Duodenal mucosa (tissue), 2 donors: ENCODE measurements around the gene CDH13.

Experiments
- H3K27ac ChIP-seq: one replicate; pipeline ENCODE4 v1.7.0; 2013; ENCODE audit warnings: low read depth, low read length
- H3K27me3 ChIP-seq, 2 donors: one replicate each; pipeline ENCODE4 v1.7.0; 2013; ENCODE audit warnings: low read length in 2 of 2, control low read depth in 1 of 2; ENCODE audit not compliant: insufficient read depth in 2 of 2, control insufficient read depth in 1 of 2
- H3K36me3 ChIP-seq, 2 donors: one replicate each; pipeline ENCODE4 v1.7.0; 2013; ENCODE audit warnings: low read length in 2 of 2, control low read depth in 1 of 2; ENCODE audit not compliant: insufficient read depth in 2 of 2, control insufficient read depth in 1 of 2
- H3K4me1 ChIP-seq, 2 donors: one replicate each; pipeline ENCODE4 v1.7.0; 2013; ENCODE audit warnings: low read length in 2 of 2, control low read depth in 1 of 2; ENCODE audit not compliant: insufficient read depth in 2 of 2, control insufficient read depth in 1 of 2
- H3K4me3 ChIP-seq, 2 donors: one replicate each; pipeline ENCODE4 v1.7.0; 2013; ENCODE audit warnings: low read length in 2 of 2, low read depth in 1 of 2
- H3K9ac ChIP-seq, 2 donors: one replicate each; pipeline ENCODE4 v1.7.0; 2013; ENCODE audit warnings: low read length in 2 of 2, low read depth in 1 of 2
- H3K9me3 ChIP-seq, 2 donors: one replicate each; pipeline ENCODE4 v1.7.0; 2013; ENCODE audit warnings: low read length in 2 of 2, control low read depth in 1 of 2; ENCODE audit not compliant: control insufficient read depth in 1 of 2

Gene CDH13

DNA sequence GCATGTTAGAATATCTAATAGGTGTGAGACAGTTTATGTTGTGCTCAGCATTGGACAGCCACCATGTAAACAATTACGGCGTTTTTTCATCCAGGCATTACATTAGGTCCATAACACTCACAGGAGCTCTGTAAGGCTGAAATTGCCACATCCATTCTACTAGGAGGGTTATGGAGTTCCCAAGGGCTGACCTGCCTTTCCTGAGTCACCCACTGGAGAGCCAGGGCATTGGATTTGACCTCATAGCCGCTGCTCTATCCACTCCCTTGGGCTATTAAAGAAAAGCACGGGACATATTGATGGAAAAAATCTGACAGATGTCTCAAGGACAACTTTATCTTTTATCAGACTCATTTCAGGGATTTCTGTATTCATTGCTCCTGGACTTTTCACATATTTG lies 874.7 kb downstream of the CDH13 start:
- H3K9ac ChIP-seq = no peak overlapping the region
- no peaks in the 10 kb centered on the region for H3K4me1 ChIP-seq
- no peaks in the 10 kb centered on the region for H3K27me3 ChIP-seq
- no peaks in the 10 kb centered on the region for H3K9me3 ChIP-seq
- no peaks in the 10 kb centered on the region for H3K36me3 ChIP-seq
- no peak overlapping the region for H3K27ac ChIP-seq
- no peak overlapping the region for H3K4me3 ChIP-seq

- Histone ChIP-seq H3K27me3 (no peaks in the 10 kb centered on the region), H3K9me3 (no peaks in the 10 kb centered on the region), H3K36me3 (no peaks in the 10 kb centered on the region), H3K4me3 (no peak overlapping the region), H3K27ac (no peak overlapping the region), H3K9ac (no peak overlapping the region), H3K4me1 (no peaks in the 10 kb centered on the region)
Measured at GRCh38 chr16:83508295-83508694, 881.5 kb downstream of the CDH13 start.

GRCh38 chr16:83509316-83509715 lies 882.5 kb downstream of the CDH13 start:
- Histone ChIP-seq H3K9ac (no peak overlapping the region), H3K4me3 (no peak overlapping the region), H3K4me1 (no peaks in the 10 kb centered on the region), H3K27ac (no peak overlapping the region), H3K27me3 (no peaks in the 10 kb centered on the region), H3K9me3 (no peaks in the 10 kb centered on the region), H3K36me3 (no peaks in the 10 kb centered on the region)

DNA sequence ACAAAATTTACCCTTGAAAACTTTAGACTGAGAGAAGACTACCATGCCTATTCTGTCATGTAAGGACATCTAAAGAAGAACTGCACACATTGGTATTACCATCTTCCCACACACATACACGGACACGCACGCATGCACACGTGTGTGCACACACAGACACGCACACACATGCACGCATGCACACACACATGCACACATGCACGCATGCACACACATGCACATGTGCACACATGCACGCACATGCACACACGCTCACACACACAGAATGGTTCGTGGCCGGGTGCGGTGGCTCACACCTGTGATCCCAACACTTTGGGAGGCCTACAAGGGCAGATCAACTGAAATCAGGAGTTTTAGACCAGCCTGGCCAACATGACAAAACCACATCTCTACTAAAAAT lies 884.1 kb downstream of the CDH13 start:
- no peaks in the 10 kb centered on the region for H3K4me1 ChIP-seq
- H3K27ac ChIP-seq = no peak overlapping the region
- H3K9ac ChIP-seq = no peak overlapping the region
- no peaks in the 10 kb centered on the region for H3K27me3 ChIP-seq
- no peaks in the 10 kb centered on the region for H3K9me3 ChIP-seq
- H3K36me3 ChIP-seq = no peaks in the 10 kb centered on the region
- H3K4me3 ChIP-seq = no peak overlapping the region

- peaks cover 0 to 4% of the 10 kb centered on the region in 2 donors for H3K9me3 ChIP-seq
- no peak overlapping the region for H3K9ac ChIP-seq
- no peak overlapping the region for H3K4me3 ChIP-seq
- H3K27me3 ChIP-seq = no peaks in the 10 kb centered on the region
- no peaks in the 10 kb centered on the region for H3K36me3 ChIP-seq
- no peak overlapping the region for H3K27ac ChIP-seq
- H3K4me1 ChIP-seq = no peaks in the 10 kb centered on the region
Measured at GRCh38 chr16:83513008-83513755, 886.4 kb downstream of the CDH13 start.

- no peak overlapping the region for H3K9ac ChIP-seq
- H3K9me3 ChIP-seq = peaks cover 0 to 4% of the 10 kb centered on the region in 2 donors
- no peaks in the 10 kb centered on the region for H3K36me3 ChIP-seq
- H3K4me1 ChIP-seq = no peaks in the 10 kb centered on the region
- no peak overlapping the region for H3K27ac ChIP-seq
- H3K4me3 ChIP-seq = no peak overlapping the region
- no peaks in the 10 kb centered on the region for H3K27me3 ChIP-seq
Measured at GRCh38 chr16:83515395-83515794, 888.6 kb downstream of the CDH13 start.

- H3K36me3 ChIP-seq = no peaks in the 10 kb centered on the region
- H3K9me3 ChIP-seq = peaks cover 0 to 4% of the 10 kb centered on the region in 2 donors
- no peaks in the 10 kb centered on the region for H3K4me1 ChIP-seq
- H3K27ac ChIP-seq = no peak overlapping the region
- no peak overlapping the region for H3K4me3 ChIP-seq
- no peaks in the 10 kb centered on the region for H3K27me3 ChIP-seq
- H3K9ac ChIP-seq = no peak overlapping the region
Measured at GRCh38 chr16:83516931-83517330, 890.2 kb downstream of the CDH13 start.

- no peak overlapping the region for H3K27ac ChIP-seq
- no peaks in the 10 kb centered on the region for H3K27me3 ChIP-seq
- no peaks in the 10 kb centered on the region for H3K4me1 ChIP-seq
- H3K9me3 ChIP-seq = peaks cover 0 to 4% of the 10 kb centered on the region in 2 donors
- H3K4me3 ChIP-seq = no peak overlapping the region
- H3K36me3 ChIP-seq = no peaks in the 10 kb centered on the region
- no peak overlapping the region for H3K9ac ChIP-seq
Measured at GRCh38 chr16:83517398-83517797, 890.6 kb downstream of the CDH13 start.

GRCh38 chr16:83520596-83520995 lies 893.8 kb downstream of the CDH13 start:
- Histone ChIP-seq H3K4me1 (no peaks in the 10 kb centered on the region), H3K9ac (no peak overlapping the region), H3K27ac (no peak overlapping the region), H3K27me3 (no peaks in the 10 kb centered on the region), H3K4me3 (no peak overlapping the region), H3K9me3 (peaks cover 0 to 4% of the 10 kb centered on the region in 2 donors), H3K36me3 (no peaks in the 10 kb centered on the region)

GRCh38 chr16:83530293-83530692 lies 903.5 kb downstream of the CDH13 start:
- Histone ChIP-seq H3K4me1 (no peaks in the 10 kb centered on the region), H3K9ac (no peak overlapping the region), H3K27me3 (no peaks in the 10 kb centered on the region), H3K36me3 (no peaks in the 10 kb centered on the region), H3K27ac (no peak overlapping the region), H3K9me3 (no peaks in the 10 kb centered on the region), H3K4me3 (no peak overlapping the region)
